Measurements from ENCODE around the gene STARD5. TPM values are rescaled to one million over a fixed set of nuclear protein-coding genes. Genes with fewer than 3 reads are reported as not detected.

The STARD5 gene
- total RNA-seq, 2 donors from 2014 or later, result 1.3 to 9.6 TPM

GRCh38 chr15:81295486-81296121 lies 28.3 kb downstream of the STARD5 start:
- Histone ChIP-seq H3K9me3 (no peaks in the 10 kb centered on the region), H3K27ac (peak overlapping the region in 1 of 4 donors; percentile 59), H3K27me3 (no peaks in the 10 kb centered on the region), H3K4me3 (no peak overlapping the region), H3K4me1 (no peaks in the 10 kb centered on the region), H3K36me3 (replicated peaks in 1 of 2; ENCODE audit: insufficient read depth in 1 of 2, low read depth in 2 of 2) (no peaks in the 10 kb centered on the region)
- DNase-seq (no peak), ATAC-seq (no peak)
- intact Hi-C loops (cut with DNase I), result no loop called here
- WGBS, 2 donors, result 62 to 71% methylated on average over 5 of the region's 5 CpGs
- TF ChIP-seq, protein P1, sequence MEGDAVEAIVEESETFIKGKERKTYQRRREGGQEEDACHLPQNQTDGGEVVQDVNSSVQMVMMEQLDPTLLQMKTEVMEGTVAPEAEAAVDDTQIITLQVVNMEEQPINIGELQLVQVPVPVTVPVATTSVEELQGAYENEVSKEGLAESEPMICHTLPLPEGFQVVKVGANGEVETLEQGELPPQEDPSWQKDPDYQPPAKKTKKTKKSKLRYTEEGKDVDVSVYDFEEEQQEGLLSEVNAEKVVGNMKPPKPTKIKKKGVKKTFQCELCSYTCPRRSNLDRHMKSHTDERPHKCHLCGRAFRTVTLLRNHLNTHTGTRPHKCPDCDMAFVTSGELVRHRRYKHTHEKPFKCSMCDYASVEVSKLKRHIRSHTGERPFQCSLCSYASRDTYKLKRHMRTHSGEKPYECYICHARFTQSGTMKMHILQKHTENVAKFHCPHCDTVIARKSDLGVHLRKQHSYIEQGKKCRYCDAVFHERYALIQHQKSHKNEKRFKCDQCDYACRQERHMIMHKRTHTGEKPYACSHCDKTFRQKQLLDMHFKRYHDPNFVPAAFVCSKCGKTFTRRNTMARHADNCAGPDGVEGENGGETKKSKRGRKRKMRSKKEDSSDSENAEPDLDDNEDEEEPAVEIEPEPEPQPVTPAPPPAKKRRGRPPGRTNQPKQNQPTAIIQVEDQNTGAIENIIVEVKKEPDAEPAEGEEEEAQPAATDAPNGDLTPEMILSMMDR (IDR thresholded peaks at IDR 0.05), result no peak
- TF ChIP-seq POLR2A (IDR thresholded peaks at IDR 0.05), result no peak

- H3K36me3 ChIP-seq (replicated peaks in 1 of 2; ENCODE audit: insufficient read depth in 1 of 2, low read depth in 2 of 2), result no peaks in the 10 kb centered on the region
- no peaks in the 10 kb centered on the region for H3K4me1 ChIP-seq
- DNase-seq (no peak), ATAC-seq (no peak)
- intact Hi-C loops (cut with DNase I), result no loop called here
- no peaks in the 10 kb centered on the region for H3K27me3 ChIP-seq
- H3K27ac ChIP-seq, result peak overlapping the region in 1 of 4 donors; percentile 7
- TF ChIP-seq, protein P1 (IDR thresholded peaks at IDR 0.05), result no peak
- TF ChIP-seq POLR2A (IDR thresholded peaks at IDR 0.05), result no peak
- 37 to 40% methylated on average over 6 of the region's 6 CpGs for WGBS, 2 donors
- no peak overlapping the region for H3K4me3 ChIP-seq
- H3K9me3 ChIP-seq, result no peaks in the 10 kb centered on the region
These were observed 29.4 kb downstream of the STARD5 start for GRCh38 chr15:81294516-81294880.

GRCh38 chr15:81293728-81294515 lies 30.0 kb downstream of the STARD5 start:
- DNase-seq (peak in 1 of 4 donors; percentile 52), ATAC-seq (no peak)
- Histone ChIP-seq H3K9me3 (no peaks in the 10 kb centered on the region), H3K4me3 (no peak overlapping the region), H3K27ac (peak overlapping the region in 1 of 4 donors; percentile 7), H3K27me3 (no peaks in the 10 kb centered on the region), H3K4me1 (no peaks in the 10 kb centered on the region), H3K36me3 (replicated peaks in 1 of 2; ENCODE audit: insufficient read depth in 1 of 2, low read depth in 2 of 2) (no peaks in the 10 kb centered on the region)
- WGBS, 2 donors, result 56 to 62% methylated on average over 9 of the region's 9 CpGs
- TF ChIP-seq, protein P1 (IDR thresholded peaks at IDR 0.05), result no peak
- TF ChIP-seq POLR2A (IDR thresholded peaks at IDR 0.05), result no peak
- intact Hi-C loops (cut with DNase I), result no loop called here

DNA sequence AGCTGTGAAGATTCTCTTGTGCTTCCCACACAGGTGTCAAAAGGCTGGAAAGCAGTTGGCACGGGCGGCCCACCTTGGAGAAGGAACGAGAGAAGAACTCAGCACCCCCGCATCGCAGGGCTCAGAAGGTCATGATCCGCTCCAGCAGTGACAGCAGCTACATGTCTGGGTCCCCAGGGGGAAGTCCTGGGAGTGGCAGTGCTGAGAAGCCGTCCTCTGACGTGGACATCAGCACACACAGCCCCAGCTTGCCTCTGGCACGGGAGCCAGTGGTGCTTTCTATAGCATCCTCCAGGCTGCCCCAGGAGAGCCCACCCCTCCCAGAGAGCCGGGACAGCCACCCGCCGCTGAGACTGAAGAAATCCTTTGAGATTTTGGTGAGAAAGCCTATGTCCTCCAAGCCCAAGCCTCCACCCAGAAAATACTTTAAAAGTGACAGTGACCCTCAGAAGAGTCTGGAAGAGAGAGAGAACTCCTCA lies 31.4 kb downstream of the STARD5 start:
- intact Hi-C loops (cut with DNase I), result no loop called here
- 77 to 78% methylated on average over 6 to 12 of the region's 12 CpGs for WGBS, 2 donors
- no peak overlapping the region for H3K4me3 ChIP-seq
- no peak for DNase-seq
- H3K27ac ChIP-seq, result no peak overlapping the region
- ATAC-seq, result no peak
- H3K27me3 ChIP-seq, result no peaks in the 10 kb centered on the region
- no peaks in the 10 kb centered on the region for H3K4me1 ChIP-seq
- H3K9me3 ChIP-seq, result no peaks in the 10 kb centered on the region
- TF ChIP-seq, protein P1 (IDR thresholded peaks at IDR 0.05), result no peak
- no peak for TF ChIP-seq POLR2A (IDR thresholded peaks at IDR 0.05)
- H3K36me3 ChIP-seq (replicated peaks in 1 of 2; ENCODE audit: insufficient read depth in 1 of 2, low read depth in 2 of 2), result no peaks in the 10 kb centered on the region
